ENCODE results near the gene METTL22.

GRCh38 chr16:8675183-8676159 lies 54.0 kb downstream of the METTL22 start:
- TF ChIP-seq CTCF (IDR thresholded peaks at IDR 0.05; ENCODE audit: insufficient read depth, low read length, poor library complexity, severe bottlenecking) (no peak), EZH2phosphoT487 (conservative IDR thresholded peaks at IDR 0.05; ENCODE audit: low read length) (no peak)
